Measurements from ENCODE around the gene STX16. TPM values are rescaled to one million over a fixed set of nuclear protein-coding genes. Genes with fewer than 3 reads are reported as not detected.

STX16 gene
- total and polyA plus RNA-seq, 2 donors = 47.9 to 53.1 TPM

DNA sequence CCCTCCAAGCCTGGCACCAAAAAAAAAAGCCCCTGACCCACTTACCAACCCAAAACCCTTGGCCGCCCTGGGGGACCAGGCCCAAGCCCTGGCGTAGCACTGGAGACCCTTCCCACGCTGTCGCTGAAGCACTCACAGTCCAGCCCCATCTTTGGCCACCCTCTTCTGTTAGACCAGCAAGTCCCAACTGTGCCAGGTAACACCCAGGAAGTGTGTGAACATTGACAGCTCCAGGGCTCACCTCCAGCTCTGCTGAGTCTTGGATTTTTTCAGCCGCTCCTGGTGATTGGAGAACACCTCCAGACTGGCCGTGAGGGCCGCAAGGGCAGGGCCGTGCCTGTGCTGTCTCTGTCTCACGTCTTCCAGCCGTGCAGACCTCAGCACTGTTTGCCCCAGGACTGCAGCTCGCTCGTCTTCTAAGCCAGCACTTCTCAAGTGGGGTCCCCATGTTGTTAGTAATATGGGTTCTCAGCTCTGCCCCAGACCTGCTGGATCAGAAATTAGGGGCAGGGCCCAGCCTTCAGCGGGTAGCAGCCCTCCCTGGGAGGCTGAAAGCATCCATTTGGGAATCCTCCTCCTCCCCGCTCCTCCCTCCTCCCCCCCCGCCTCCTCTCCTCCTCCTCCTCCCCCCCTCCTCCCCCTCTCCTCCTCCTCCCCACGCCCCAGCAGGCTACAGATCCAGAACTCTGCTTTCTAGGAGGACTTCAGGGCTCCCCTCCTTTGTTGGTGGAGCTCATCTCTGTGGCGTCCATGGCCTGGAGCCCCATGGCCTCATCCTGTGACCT is 59.6 kb downstream of the STX16 start:
- no peak for DNase-seq (ENCODE audit: extremely low spot score)
- 80% methylated on average over 16 of the region's 17 CpGs for WGBS
- no peak overlapping the region for H3K4me3 ChIP-seq (ENCODE audit: low read depth, low read length)
- H3K27ac ChIP-seq (ENCODE audit: low read depth) = no peak overlapping the region
- no peaks in the 10 kb centered on the region for H3K4me1 ChIP-seq (ENCODE audit: insufficient read depth)
- H3K36me3 ChIP-seq (ENCODE audit: insufficient read depth) = no peaks in the 10 kb centered on the region

DNA sequence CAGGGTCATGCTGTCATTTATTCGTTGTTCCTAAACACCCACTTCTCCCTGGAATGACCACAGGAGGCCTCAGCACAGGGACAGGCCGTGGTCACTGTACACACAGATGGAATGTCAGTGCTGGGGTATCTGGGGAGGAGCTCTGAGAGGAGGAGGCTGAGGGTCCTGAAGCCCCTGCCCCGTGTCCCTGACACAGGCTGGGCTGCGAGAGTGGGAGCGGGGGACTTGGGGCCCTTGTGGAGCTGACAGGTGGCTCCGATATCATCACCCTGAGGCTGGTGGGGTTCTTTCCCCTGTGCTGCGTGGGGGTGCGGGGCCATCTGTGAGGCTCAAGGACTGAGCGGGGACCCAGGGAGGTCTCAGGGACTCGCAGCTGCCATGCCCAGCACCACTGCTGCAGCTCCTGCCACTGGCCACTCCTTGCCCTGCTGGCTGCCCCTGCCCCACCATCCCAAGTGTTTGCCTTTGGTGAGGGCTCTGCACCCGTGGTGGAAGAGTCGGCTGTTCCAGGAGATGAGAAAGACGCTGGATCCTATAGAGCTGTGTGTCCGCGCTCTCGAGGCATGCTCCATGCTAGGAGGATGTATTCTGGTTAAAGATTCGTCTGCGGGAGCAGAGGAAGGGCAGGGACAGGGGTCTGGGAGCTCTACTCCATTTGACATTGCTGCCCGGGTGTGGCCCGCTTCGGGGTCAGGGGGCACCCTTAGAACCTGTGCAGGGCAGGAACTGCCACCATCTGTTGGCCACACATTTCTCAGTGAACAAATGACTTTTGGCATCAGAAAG is 60.4 kb downstream of the STX16 start:
- H3K4me3 ChIP-seq (ENCODE audit: low read depth, low read length) = no peak overlapping the region
- WGBS = 90% methylated on average over 21 of the region's 21 CpGs
- H3K4me1 ChIP-seq (ENCODE audit: insufficient read depth) = no peaks in the 10 kb centered on the region
- DNase-seq (ENCODE audit: extremely low spot score) = no peak
- H3K36me3 ChIP-seq (ENCODE audit: insufficient read depth) = no peaks in the 10 kb centered on the region
- H3K27ac ChIP-seq (ENCODE audit: low read depth) = no peak overlapping the region

DNA sequence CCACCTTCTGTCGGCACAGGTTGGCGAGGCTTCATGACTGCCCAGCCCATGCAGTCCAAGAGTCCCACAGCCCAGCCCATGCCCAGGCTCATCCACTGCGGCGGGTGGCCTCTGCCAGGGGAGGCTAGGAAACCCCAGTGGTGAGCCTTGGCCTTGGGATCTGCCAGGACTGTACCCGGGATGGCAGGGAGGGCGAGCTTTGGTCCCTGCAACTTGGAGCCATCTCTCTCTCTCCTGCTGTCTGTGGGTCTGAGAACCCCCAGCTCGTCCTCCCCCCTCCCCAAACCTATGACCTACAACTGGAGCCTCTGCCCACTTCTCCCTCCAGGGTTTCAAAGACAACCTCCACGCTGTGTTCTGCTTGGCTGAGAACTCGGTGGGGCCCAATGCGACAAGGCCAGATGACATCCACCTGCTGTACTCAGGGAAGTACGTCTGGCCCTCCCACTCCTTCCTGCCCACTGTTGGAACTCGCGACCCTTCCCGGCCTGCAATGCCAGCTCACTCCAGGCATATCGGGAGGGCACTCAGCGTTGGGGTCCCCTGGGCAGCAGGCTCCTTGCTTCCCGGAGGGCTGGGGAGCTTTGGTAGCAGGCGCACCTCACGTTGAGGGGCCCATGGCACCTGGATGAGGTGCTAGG is 61.2 kb downstream of the STX16 start:
- Histone ChIP-seq H3K4me3 (ENCODE audit: low read depth, low read length) (no peak overlapping the region), H3K36me3 (ENCODE audit: insufficient read depth) (no peaks in the 10 kb centered on the region), H3K27ac (ENCODE audit: low read depth) (no peak overlapping the region), H3K4me1 (ENCODE audit: insufficient read depth) (no peaks in the 10 kb centered on the region)
- 75% methylated on average over 19 of the region's 19 CpGs for WGBS
- no peak for DNase-seq (ENCODE audit: extremely low spot score)

DNA sequence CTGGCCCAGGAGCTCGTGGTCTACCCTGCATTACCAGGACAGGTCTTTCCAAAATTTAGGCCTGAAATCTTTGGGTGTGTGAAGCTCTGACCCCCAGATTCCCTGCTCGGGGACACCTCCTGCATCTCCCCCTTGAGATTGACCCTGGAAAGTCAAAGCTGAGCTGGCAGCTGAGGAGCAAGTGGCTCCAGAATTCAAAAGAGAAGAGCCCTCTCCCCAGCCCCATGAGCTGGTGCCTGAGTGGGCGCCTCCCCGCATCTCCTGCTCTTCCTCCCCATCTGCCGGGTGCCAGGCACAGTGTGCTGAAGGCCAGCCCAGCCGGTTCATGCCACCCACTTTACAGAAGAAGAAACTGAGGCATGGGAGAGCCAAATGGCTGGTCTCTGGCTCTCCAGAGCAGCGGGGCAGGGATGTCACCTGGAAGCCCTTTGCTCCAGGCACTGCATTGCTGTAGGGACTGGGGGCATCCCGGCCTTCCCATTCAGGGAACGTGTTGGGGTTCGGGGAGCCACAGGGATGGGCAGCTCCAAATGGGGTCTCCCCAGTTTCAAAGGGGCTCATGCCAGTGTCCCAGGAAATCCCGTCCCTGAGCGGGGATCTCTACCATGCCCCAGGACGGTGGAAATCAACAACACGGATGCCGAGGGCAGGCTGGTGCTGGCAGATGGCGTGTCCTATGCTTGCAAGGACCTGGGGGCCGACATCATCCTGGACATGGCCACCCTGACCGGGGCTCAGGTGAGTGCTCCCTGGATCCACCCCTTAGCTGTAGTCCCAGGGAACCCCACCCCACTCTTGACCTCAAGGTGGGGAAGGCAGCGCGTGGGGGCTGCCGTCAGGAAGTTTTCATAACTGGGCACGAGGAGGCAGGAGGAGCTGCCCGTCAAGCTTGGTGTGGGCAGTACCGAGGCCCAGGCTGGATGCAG is 62.0 kb downstream of the STX16 start:
- DNase-seq (ENCODE audit: extremely low spot score) = no peak
- 94% methylated on average over 24 of the region's 24 CpGs for WGBS
- no peaks in the 10 kb centered on the region for H3K4me1 ChIP-seq (ENCODE audit: insufficient read depth)
- no peak overlapping the region for H3K27ac ChIP-seq (ENCODE audit: low read depth)
- no peak overlapping the region for H3K4me3 ChIP-seq (ENCODE audit: low read depth, low read length)
- H3K36me3 ChIP-seq (ENCODE audit: insufficient read depth) = no peaks in the 10 kb centered on the region

DNA sequence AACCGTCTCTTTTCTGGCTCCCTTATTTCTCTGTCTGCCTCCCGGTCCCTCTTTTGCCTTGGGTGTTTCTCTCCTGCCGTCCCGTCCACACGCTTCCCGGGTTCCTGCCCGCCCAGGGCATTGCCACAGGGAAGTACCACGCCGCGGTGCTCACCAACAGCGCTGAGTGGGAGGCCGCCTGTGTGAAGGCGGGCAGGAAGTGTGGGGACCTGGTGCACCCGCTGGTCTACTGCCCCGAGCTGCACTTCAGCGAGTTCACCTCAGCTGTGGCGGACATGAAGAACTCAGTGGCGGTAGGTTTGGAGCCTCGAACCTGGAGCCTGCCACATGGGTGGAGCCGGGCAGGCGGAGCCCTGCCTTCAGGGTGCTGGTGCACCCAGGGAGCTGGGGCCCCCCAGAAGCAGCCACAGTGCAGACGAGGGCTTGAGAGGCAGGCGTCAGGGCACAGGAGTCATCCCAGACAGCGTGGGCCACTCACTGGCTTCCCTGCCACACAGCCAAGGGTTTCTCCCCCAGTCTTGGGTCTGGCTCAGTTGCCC is 62.8 kb downstream of the STX16 start:
- 92% methylated on average over 24 of the region's 24 CpGs for WGBS
- Histone ChIP-seq H3K36me3 (ENCODE audit: insufficient read depth) (no peaks in the 10 kb centered on the region), H3K4me1 (ENCODE audit: insufficient read depth) (no peaks in the 10 kb centered on the region), H3K27ac (ENCODE audit: low read depth) (no peak overlapping the region), H3K4me3 (ENCODE audit: low read depth, low read length) (no peak overlapping the region)
- no peak for DNase-seq (ENCODE audit: extremely low spot score)

DNA sequence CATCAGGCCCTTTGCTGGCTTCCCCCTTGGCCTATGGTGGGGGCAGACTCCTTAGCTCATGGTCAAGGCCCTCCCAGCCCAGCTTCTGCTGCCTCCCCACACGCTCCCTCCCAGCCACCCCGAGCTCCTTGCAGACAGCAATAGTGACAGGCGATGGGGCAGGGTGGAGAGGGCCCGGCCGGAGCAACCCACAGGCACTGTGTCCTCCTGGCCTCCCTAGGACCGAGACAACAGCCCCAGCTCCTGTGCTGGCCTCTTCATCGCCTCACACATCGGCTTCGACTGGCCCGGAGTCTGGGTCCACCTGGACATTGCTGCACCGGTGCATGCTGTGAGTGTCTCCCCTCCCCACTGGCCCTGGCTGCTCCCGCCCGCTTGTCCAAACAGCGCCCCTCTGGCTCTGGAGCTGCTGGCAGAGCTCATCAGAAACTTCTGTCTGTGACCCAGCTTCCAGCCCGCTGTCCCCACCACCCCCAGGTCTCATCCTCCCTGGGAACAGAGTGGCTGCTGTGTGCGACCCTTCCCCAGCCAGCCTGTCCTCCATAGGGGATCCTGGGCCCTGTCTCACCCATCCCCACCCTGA is 63.3 kb downstream of the STX16 start:
- no peaks in the 10 kb centered on the region for H3K36me3 ChIP-seq (ENCODE audit: insufficient read depth)

DNA sequence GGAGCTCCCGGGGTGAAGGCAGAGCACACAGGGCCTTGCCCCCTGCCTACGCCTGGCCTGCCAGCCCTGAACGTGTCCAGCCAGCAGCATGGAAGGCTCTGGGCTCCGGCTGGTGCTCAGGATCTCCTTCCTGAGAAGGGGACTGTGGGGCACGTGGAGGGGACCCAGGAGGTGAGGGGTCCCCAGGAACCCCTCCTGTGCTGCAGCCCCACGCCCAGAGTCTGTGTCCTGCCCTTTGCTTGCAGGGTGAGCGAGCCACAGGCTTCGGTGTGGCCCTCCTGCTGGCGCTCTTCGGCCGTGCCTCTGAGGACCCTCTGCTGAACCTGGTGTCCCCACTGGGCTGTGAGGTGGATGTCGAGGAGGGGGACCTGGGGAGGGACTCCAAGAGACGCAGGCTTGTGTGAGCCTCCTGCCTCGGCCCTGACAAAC is 63.9 kb downstream of the STX16 start:
- WGBS = 88% methylated on average over 14 of the region's 14 CpGs
- H3K27ac ChIP-seq (ENCODE audit: low read depth) = no peak overlapping the region
- no peak for DNase-seq (ENCODE audit: extremely low spot score)
- no peak overlapping the region for H3K4me3 ChIP-seq (ENCODE audit: low read depth, low read length)
- H3K4me1 ChIP-seq (ENCODE audit: insufficient read depth) = no peaks in the 10 kb centered on the region
- H3K36me3 ChIP-seq (ENCODE audit: insufficient read depth) = no peaks in the 10 kb centered on the region

More for the DNA sequence above, 63.3 kb downstream of the STX16 start:
- Histone ChIP-seq H3K4me1 (ENCODE audit: insufficient read depth) (no peaks in the 10 kb centered on the region), H3K4me3 (ENCODE audit: low read depth, low read length) (no peak overlapping the region), H3K27ac (ENCODE audit: low read depth) (no peak overlapping the region)
- 90% methylated on average over 16 of the region's 16 CpGs for WGBS
- DNase-seq (ENCODE audit: extremely low spot score) = no peak

DNA sequence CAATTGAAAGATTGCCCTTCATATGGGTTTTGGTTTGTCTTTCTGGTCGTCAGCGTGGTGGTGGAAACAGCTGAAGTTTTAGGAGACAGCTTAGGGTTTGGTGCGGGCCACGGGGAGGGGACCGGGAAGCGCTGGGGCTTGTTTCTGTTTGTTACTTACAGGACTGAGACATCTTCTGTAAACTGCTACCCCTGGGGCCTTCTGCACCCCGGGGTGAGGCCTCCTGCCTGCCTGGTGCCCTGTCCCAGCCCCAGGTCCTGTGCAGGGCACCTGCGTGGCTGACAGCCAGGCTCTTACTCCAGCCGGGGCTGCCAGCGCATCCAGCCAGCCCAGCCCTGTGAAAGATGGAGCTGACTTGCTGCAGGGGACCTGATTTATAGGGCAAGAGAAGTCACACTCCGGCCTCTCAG is 64.3 kb downstream of the STX16 start:
- 84% methylated on average over 11 of the region's 11 CpGs for WGBS
- H3K36me3 ChIP-seq (ENCODE audit: insufficient read depth) = no peaks in the 10 kb centered on the region

DNA sequence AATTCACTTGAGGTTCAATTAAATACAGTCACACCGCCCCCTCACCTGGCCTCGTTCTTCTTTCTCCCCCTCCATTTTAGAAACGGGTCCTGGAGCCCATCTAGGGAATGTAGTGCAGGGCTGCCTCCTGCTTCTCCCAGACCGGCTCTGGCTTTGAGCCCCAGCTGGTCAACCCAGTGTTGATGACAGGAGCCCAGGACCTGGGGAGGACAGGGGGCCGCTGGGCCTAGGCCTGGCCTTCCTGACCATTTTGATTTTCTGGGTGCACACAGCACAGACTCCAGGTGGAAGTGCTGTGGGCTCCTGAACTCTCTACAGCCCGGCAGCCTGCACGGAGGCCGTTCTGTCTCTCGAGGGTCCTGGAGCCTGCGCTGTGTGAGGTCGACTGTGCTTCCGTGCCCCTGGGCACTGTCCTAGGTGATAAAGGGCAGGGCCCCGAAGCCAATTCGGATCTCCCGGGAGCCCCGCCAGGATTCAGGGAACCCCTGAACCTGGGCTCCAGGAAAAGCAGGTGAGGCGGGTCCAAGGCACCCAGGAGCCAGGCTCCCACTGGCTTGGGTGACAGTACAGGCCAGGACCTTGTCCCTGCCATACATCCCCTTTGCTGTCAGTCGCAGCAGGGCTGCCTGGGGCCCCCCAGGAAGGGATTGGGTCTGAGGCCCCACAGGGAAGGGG is 64.9 kb downstream of the STX16 start:
- H3K4me1 ChIP-seq (ENCODE audit: insufficient read depth) = no peaks in the 10 kb centered on the region
- WGBS = 85% methylated on average over 18 of the region's 18 CpGs
- H3K27ac ChIP-seq (ENCODE audit: low read depth) = no peak overlapping the region
- H3K36me3 ChIP-seq (ENCODE audit: insufficient read depth) = no peaks in the 10 kb centered on the region
- DNase-seq (ENCODE audit: extremely low spot score) = no peak
- H3K4me3 ChIP-seq (ENCODE audit: low read depth, low read length) = no peak overlapping the region

More for the DNA sequence above, 64.3 kb downstream of the STX16 start:
- H3K4me3 ChIP-seq (ENCODE audit: low read depth, low read length) = no peak overlapping the region
- no peak for DNase-seq (ENCODE audit: extremely low spot score)
- H3K4me1 ChIP-seq (ENCODE audit: insufficient read depth) = no peaks in the 10 kb centered on the region
- H3K27ac ChIP-seq (ENCODE audit: low read depth) = no peak overlapping the region

DNA sequence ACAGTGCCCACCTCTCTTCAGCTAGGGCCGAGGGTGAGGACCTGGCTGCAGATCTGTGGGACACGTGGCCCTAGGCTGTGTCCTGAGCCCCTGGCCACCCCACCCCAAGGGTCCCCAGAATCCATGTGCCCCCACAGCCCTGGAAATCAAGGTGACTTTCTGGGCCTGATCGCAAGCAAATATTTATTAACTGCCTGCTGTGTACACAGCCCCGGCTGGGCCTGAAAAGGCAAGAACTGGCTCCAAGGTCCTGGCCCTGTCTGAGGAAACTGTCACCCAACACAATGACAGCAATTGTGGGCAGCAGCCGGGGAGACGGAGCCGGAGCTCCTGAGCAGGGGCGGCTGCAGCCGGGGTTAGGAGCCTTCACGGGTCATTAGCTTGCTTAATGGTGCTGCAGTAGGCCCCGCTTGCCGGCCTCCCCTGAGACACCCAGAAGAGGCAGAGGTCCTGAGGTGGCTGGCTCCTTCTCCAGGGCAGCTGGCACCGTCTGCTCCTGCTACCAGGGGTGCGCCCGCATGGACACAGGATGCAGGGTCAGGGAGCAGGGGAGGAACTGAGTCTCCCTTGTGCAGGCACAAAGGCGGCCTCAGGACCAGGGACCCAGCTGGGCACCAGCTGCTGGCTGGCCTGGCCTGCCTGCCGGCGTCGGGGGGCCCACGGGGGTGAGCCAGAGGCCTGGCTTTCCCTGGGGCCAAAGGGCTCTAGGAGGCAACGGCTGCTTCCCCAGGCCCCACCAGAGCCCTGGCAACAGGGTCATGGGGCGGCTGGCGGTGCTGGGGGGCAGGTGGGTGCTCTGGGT is 65.6 kb downstream of the STX16 start:
- DNase-seq (ENCODE audit: extremely low spot score) = no peak
- H3K36me3 ChIP-seq (ENCODE audit: insufficient read depth) = no peaks in the 10 kb centered on the region
- 56% methylated on average over 23 of the region's 23 CpGs for WGBS
- no peaks in the 10 kb centered on the region for H3K4me1 ChIP-seq (ENCODE audit: insufficient read depth)
- H3K4me3 ChIP-seq (ENCODE audit: low read depth, low read length) = no peak overlapping the region
- no peak overlapping the region for H3K27ac ChIP-seq (ENCODE audit: low read depth)

DNA sequence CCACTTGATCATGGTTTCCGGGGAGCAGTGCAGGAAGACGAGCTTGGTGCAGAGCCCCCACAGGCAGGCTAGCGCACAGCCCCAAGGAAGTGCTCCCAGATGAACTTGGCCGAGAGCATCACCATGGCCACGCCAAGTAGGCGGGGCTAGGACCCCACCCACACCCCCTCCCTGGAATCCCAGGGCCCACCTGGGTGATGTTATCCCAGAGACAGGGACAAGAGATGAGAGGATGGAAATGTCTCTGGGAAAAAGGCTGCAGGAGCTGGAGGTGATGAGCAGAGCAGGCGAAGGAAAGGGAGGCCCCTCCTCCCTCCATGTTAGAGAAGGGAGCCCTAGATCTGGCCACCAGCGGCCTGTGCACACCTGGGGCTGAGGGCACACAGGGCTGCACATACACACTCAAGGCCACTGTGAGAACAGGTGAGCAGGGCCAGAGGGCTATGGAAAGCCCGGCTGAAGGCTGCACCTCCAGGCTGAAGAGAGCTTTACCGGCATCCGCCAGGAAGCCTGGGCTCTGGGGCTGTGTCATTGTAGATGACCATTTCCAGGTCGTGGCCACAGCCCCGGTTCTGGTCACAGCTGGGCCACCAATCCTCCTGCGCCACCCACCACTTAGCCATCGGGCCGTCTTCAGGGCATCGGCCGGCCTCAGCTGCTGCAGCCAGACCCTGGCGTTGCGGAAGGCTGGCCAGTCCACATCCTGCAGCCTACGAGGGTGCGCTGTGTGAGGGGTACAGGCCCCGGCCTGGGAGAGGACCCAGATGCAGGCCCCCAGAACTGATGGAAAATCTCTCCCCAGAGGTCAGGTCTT is 66.4 kb downstream of the STX16 start:
- no peaks in the 10 kb centered on the region for H3K4me1 ChIP-seq (ENCODE audit: insufficient read depth)
- no peak overlapping the region for H3K4me3 ChIP-seq (ENCODE audit: low read depth, low read length)
- H3K27ac ChIP-seq (ENCODE audit: low read depth) = no peak overlapping the region
- no peaks in the 10 kb centered on the region for H3K36me3 ChIP-seq (ENCODE audit: insufficient read depth)
- DNase-seq (ENCODE audit: extremely low spot score) = no peak
- 81% methylated on average over 23 of the region's 23 CpGs for WGBS

Measured in urinary bladder (tissue), 4 donors.